Measurements from ENCODE around the gene ZNF566. TPM values are rescaled to one million over a fixed set of nuclear protein-coding genes. Genes with fewer than 3 reads are reported as not detected.

Gene ZNF566
- total and polyA plus RNA-seq, 2 of the 13 experiments (the other 11 are each of a cell fraction or from before 2014, with no cell fraction given): 4.8 to 13.7 TPM

DNA sequence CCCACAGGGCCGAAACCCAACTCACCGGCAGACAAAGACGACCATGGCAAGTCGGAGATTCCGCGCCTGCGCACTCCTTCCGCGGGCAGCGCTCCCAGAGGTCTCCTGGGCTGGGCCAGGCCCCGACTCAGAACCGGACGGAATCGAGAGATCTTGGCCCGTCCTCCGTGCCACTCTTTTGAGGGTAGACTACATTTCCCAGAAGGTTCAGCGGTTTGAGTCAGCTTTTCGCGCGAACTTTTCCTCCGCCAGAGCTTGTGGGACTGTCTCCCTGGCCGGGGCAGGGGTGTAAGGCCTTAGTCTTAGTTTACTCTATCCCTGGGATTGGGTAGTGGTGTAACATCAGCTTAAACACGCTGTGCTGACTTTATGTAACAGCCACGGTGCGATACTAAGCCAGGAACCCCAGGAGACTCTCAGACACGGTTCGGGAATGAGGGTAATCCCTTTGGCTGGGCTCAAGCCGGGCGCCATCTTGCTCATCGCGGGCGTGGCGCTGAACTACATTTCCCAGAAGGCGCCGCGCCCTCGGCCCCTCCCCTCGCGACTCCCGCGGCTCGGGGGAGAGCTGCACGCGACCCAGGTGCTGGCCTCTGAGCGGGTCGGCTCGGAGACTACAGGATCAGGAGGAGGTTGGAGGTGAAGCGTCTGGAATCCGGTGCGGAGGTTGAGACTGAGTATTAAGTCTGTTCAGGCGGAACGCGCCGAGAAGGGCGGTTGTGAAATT is 39.0 kb upstream of the ZNF566 start, which contains the start of gene ZNF260 (continued):
- TF ChIP-seq ZNF776 (CRISPR knock-in tag; IDR thresholded peaks at IDR 0.05) (peak; percentile 31; the same call in 1 of the 2 replicates), ZC3H13 (CRISPR knock-in tag; IDR thresholded peaks at IDR 0.05) (no peak), ZSCAN9 (CRISPR knock-in tag; IDR thresholded peaks at IDR 0.05; ENCODE audit: borderline replicate concordance) (no peak), MTA3 (CRISPR knock-in tag; IDR thresholded peaks at IDR 0.05) (no peak), CBX2 (IDR thresholded peaks at IDR 0.05; ENCODE audit: low read depth, low read length) (no peak), CBX2 (CRISPR knock-in tag; IDR thresholded peaks at IDR 0.05; ENCODE audit: low read depth) (no peak), ZNF512B (CRISPR knock-in tag; IDR thresholded peaks at IDR 0.05; ENCODE audit: borderline replicate concordance) (no peak), SOX6 (IDR thresholded peaks at IDR 0.05) (no peak), SOX6 (CRISPR knock-in tag; IDR thresholded peaks at IDR 0.05) (peak; percentile 61), RARA (CRISPR knock-in tag; IDR thresholded peaks at IDR 0.05) (peak; percentile 20; the same call in 1 of the 2 replicates), KLF9 (CRISPR knock-in tag; IDR thresholded peaks at IDR 0.05; ENCODE audit: low read depth) (no peak; the same call in 1 of the 2 replicates), REXO4 (CRISPR knock-in tag; IDR thresholded peaks at IDR 0.05; ENCODE audit: borderline replicate concordance) (no peak), ZHX2 (IDR thresholded peaks at IDR 0.05; ENCODE audit: low read depth) (peak; percentile 72; the same call in 1 of the 2 replicates), ZHX2 (CRISPR knock-in tag; IDR thresholded peaks at IDR 0.05; ENCODE audit: borderline replicate concordance) (no peak), TBP (CRISPR knock-in tag; IDR thresholded peaks at IDR 0.05) (no peak), ZNF777 (CRISPR knock-in tag; IDR thresholded peaks at IDR 0.05) (peak; percentile 46; the same call in 1 of the 2 replicates), SMAD1 (CRISPR knock-in tag; IDR thresholded peaks at IDR 0.05; ENCODE audit: borderline replicate concordance, low read depth) (no peak), THAP11 (CRISPR knock-in tag; IDR thresholded peaks at IDR 0.05) (peak; percentile 98)
- TF ChIP-seq, protein P1, sequence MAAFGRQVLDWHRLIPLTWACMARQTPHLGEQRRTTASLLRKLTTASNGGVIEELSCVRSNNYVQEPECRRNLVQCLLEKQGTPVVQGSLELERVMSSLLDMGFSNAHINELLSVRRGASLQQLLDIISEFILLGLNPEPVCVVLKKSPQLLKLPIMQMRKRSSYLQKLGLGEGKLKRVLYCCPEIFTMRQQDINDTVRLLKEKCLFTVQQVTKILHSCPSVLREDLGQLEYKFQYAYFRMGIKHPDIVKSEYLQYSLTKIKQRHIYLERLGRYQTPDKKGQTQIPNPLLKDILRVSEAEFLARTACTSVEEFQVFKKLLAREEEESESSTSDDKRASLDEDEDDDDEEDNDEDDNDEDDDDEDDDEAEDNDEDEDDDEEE (CRISPR knock-in tag; IDR thresholded peaks at IDR 0.05): no peak
- TF ChIP-seq, protein P2, sequence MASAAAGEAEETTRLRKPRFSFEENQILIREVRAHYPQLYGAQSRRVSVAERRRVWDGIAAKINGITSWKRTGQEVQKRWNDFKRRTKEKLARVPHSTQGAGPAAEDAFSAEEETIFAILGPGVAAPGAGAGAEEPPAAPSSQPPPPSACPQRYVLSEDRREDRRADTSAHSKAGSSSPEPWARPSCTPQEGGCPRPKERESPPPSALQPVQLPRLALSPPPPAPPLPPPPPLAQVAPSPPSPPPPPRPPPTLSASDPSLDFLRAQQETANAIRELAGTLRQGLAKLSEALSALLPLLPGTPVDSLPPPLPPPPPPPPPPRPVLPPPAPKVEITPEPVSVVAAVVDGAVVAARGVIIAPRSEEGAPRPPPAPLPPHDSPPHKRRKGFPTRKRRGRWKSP (CRISPR knock-in tag; IDR thresholded peaks at IDR 0.05): no peak
